Keratinocyte (primary cell): ENCODE results near the gene AGAP1.

Experiments used
- CTCF ChIP-seq, 3 experiments: IDR thresholded peaks in 1 of 3; conservative IDR thresholded peaks in 1 of 3; optimal IDR thresholded peaks in 1 of 3; 2 replicates in 2 of 3; 3 replicates in 1 of 3; pipeline versions ENCODE3 to v1.5.1; 2011; ENCODE audit warnings: low read length in 3 of 3, mild to moderate bottlenecking in 3 of 3, moderate library complexity in 2 of 3, control low read depth in 1 of 3, inconsistent platforms in 1 of 3; ENCODE audit not compliant: insufficient read depth in 2 of 3; ENCODE audit errors: extremely low read depth in 1 of 3
- EZH2 ChIP-seq: IDR thresholded peaks from one replicate; pipeline ENCODE4 v1.6.1; 2012; ENCODE audit warnings: inconsistent platforms, mild to moderate bottlenecking, low read length, moderate library complexity

GRCh38 chr2:236162031-236162845, 668.4 kb downstream of the AGAP1 start:
- no peak for TF ChIP-seq CTCF (optimal IDR thresholded peaks at IDR 0.05 in 1 of 3, IDR thresholded peaks at IDR 0.05 in 1 of 3, conservative IDR thresholded peaks at IDR 0.05 in 1 of 3; ENCODE audit: extremely low read depth in 1 of 3, insufficient read depth in 2 of 3, low read length in 3 of 3)
- TF ChIP-seq EZH2, result no peak
